B cell (primary cell): ENCODE data around the gene USP21. TPM values are rescaled to one million over a fixed set of nuclear protein-coding genes. Genes with fewer than 3 reads are reported as not detected.

Source experiments
- ATAC-seq: fragments of 200-7000 bp; cut with Tn5 transposase; one replicate; pipeline ENCODE4 v1.10.0; 2021; ENCODE audit warnings: low read depth, mild to moderate bottlenecking, moderate number of reproducible peaks, moderate library complexity
- CTCF ChIA-PET: fragments of 350-600 bp; sonication (Branson Sonifier 250); formaldehyde crosslinking; loops from one replicate; lab custom pipeline; 2021; ENCODE audit warnings: antibody characterized with exemption, inconsistent platforms; lab: Charles Lee
- POLR2A ChIA-PET: fragments of 350-600 bp; sonication (Branson Sonifier 250); formaldehyde crosslinking; loops from one replicate; lab custom pipeline; 2021; ENCODE audit warnings: antibody characterized with exemption; lab: Charles Lee
- DNase-seq: peaks from one replicate; pipeline ENCODE4 v3.0.0; 2013
- H2AFZ ChIP-seq: 2 replicates; pipeline ENCODE4 v1.6.1; 2012; ENCODE audit warnings: mild to moderate bottlenecking, low read depth, low read length; ENCODE audit not compliant: insufficient read depth, poor library complexity, severe bottlenecking
- H3K27ac ChIP-seq, 2 donors: 1 replicate in 1 of 2; 2 replicates in 1 of 2; pipeline ENCODE4 v1.5.1; 2012 to 2013; ENCODE audit warnings: low read length in 2 of 2, mild to moderate bottlenecking in 2 of 2, moderate library complexity in 1 of 2
- H3K27me3 ChIP-seq, 4 experiments: fragments of 200-600 bp in 1 of 4; sonication (generic) in 1 of 4; replicated peaks in 1 of 4; 1 replicate in 2 of 4; 2 replicates in 2 of 4; pipeline versions ENCODE4 v1.6.1 to v1.7.0; 2013 to 2016; ENCODE audit warnings: low read length in 3 of 4, mild to moderate bottlenecking in 2 of 4, mixed read lengths in 1 of 4, moderate library complexity in 1 of 4; ENCODE audit not compliant: insufficient read depth in 4 of 4, control insufficient read depth in 3 of 4; ENCODE audit errors: control extremely low read depth in 1 of 4
- H3K36me3 ChIP-seq, 2 experiments: replicated peaks in 1 of 2; 1 replicate in 1 of 2; 2 replicates in 1 of 2; pipeline versions ENCODE4 v1.6.1 to v1.7.1; 2013; ENCODE audit warnings: low read length in 1 of 2; ENCODE audit not compliant: insufficient read depth in 2 of 2, control insufficient read depth in 1 of 2; ENCODE audit errors: control extremely low read depth in 1 of 2, extremely low read depth in 1 of 2
- H3K4me1 ChIP-seq, 2 donors: fragments of 200-600 bp in 1 of 2; sonication (generic) in 1 of 2; 1 replicate in 1 of 2; 2 replicates in 1 of 2; pipeline versions ENCODE4 v1.5.1 to v1.6.1; 2013 to 2017; ENCODE audit warnings: low read length in 2 of 2; ENCODE audit not compliant: control insufficient read depth in 2 of 2, insufficient read depth in 2 of 2
- H3K4me2 ChIP-seq: replicated peaks from 2 replicates; pipeline ENCODE3; 2012; ENCODE audit warnings: mild to moderate bottlenecking, low read depth, low read length; ENCODE audit not compliant: poor library complexity, severe bottlenecking
- H3K4me3 ChIP-seq, 5 experiments: fragments of 200-600 bp in 1 of 5; sonication (generic) in 1 of 5; 1 replicate in 3 of 5; 2 replicates in 2 of 5; pipeline versions ENCODE4 v1.5.1 to v1.7.0; 2011 to 2016; ENCODE audit warnings: low read length in 4 of 5, mild to moderate bottlenecking in 4 of 5, low read depth in 2 of 5, control low read depth in 1 of 5, moderate library complexity in 1 of 5; ENCODE audit not compliant: insufficient read depth in 1 of 5; ENCODE audit errors: control extremely low read depth in 1 of 5, extremely low read depth in 1 of 5
- H3K79me2 ChIP-seq: fragments of 200-600 bp; sonication (generic); one replicate; pipeline ENCODE4 v1.6.0; 2016; ENCODE audit warnings: low read length; ENCODE audit not compliant: control insufficient read depth, insufficient read depth
- H3K9ac ChIP-seq: fragments of 200-600 bp; sonication (generic); 2 replicates; pipeline ENCODE4 v1.6.1; 2017; ENCODE audit warnings: mild to moderate bottlenecking, low read length, moderate library complexity
- H3K9me3 ChIP-seq, 3 donors: one replicate each; pipeline versions ENCODE4 v1.6.1 to v1.7.1; 2013; ENCODE audit warnings: low read length in 2 of 3; ENCODE audit not compliant: control insufficient read depth in 2 of 3, insufficient read depth in 1 of 3; ENCODE audit errors: control extremely low read depth in 1 of 3
- H4K20me1 ChIP-seq: 2 replicates; pipeline ENCODE4 v1.6.0; 2012; ENCODE audit warnings: mild to moderate bottlenecking, low read length; ENCODE audit not compliant: insufficient read depth, control insufficient read depth, poor library complexity, severe bottlenecking
- H3K27ac Mint-ChIP-seq: one replicate; pipeline ENCODE4 v1.8.0; 2021; ENCODE audit warnings: mixed read lengths
- H3K27me3 Mint-ChIP-seq: one replicate; pipeline ENCODE4 v1.8.0; 2021; ENCODE audit warnings: mixed read lengths
- H3K4me1 Mint-ChIP-seq: one replicate; pipeline ENCODE4 v1.8.0; 2021; ENCODE audit warnings: mixed read lengths
- H3K4me3 Mint-ChIP-seq: one replicate; pipeline ENCODE4 v1.8.0; 2021; ENCODE audit warnings: mixed read lengths
- H3K9me3 Mint-ChIP-seq: one replicate; pipeline ENCODE4 v1.8.0; 2022; ENCODE audit warnings: mixed read lengths; ENCODE audit not compliant: insufficient read depth
- CTCF ChIP-seq: fragments of 200-600 bp; IDR thresholded peaks from one replicate; pipeline ENCODE4 v1.8.0; 2022; ENCODE audit warnings: antibody characterized with exemption, mild to moderate bottlenecking
- EZH2 ChIP-seq: IDR thresholded peaks from 2 replicates; pipeline ENCODE4 v1.6.1; 2012; ENCODE audit warnings: borderline replicate concordance, low read depth, mild to moderate bottlenecking, moderate library complexity, low read length; ENCODE audit not compliant: insufficient read depth, poor library complexity, severe bottlenecking
- WGBS: methylation state at CpG from one replicate; pipeline ENCODE4 v1.1.5; 2013; ENCODE audit warnings: missing lambda C conversion rate; ENCODE audit not compliant: insufficient coverage; 5-methylcytosine and 5-hydroxymethylcytosine counted together
- intact Hi-C: fragments of 100-400 bp; cut with micrococcal nuclease; formaldehyde crosslinking; loops from one replicate; pipeline ENCODE4 v1.10.0; 2022
- polyA plus RNA-seq: library from polyadenylated mRNA; depleted of rRNA; stranded (reverse); fragments of >200 nt; gene quantifications from 2 replicates; pipeline ENCODE4 v1.2.3, GENCODE V29; 2012
- total RNA-seq, 2 donors: library from RNA; stranded (reverse); fragments of 120-200 nt in 1 of 2; gene quantifications; 1 replicate in 1 of 2; 2 replicates in 1 of 2; pipeline versions ENCODE4 v1.2.3 to v1.2.4, GENCODE V29; 2013 to 2022

USP21 gene
- total and polyA plus RNA-seq, 2 donors (not counting 1 experiment from before 2014, with no cell fraction given) = 53.3 to 81.6 TPM

DNA sequence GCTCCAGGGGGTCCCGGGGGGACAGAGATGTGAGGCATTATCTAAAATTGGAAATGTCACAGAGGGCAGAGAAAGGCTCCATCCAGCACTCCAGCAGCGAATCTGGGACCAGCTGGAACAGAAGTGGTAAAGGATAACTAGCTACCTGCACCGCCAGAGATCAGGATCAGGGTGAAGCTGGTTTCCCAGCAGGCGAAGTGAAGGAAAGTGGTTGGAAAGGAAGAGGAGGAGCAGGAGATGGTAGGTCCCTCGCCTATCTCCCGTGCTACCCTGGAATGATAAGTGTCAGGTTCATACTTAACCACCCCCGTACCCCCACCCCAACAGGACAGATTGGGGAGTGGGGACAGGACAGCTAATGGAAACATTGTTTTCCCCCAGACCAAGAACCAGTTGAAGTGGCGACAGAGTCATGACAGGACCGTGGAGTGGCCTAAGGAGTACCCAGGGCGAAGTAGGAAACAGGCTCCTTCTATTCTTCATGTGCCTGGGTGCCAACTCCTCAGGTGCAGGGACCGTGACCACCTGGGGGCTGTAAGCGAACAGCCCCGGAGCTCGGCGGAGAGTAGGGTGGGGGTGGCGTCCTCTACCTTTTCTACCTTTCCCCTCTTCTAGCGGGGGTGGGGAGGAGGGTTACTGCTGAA lies 17.3 kb downstream of the USP21 start:
- Histone ChIP-seq H2AFZ (peak overlapping the region; percentile 96), H3K36me3 (peaks cover 3 to 43% of the 10 kb centered on the region in 2 experiments), H3K27me3 (no peaks in the 10 kb centered on the region), H3K4me1 (peaks cover 29 to 45% of the 10 kb centered on the region in 2 donors), H3K79me2 (peaks cover 33% of the 10 kb centered on the region), H3K4me3 (peak overlapping the region; percentile 75 to 95 (median 90)), H3K4me2 (peak overlapping the region; percentile 82), H3K27ac (peak overlapping the region; percentile 76 to 81), H3K9me3 (no peaks in the 10 kb centered on the region), H3K9ac (peak overlapping the region; percentile 83), H4K20me1 (peaks cover 14% of the 10 kb centered on the region)
- DNase-seq = no peak
- TF ChIP-seq CTCF = no peak
- no peak for TF ChIP-seq EZH2
- H3K9me3 Mint-ChIP-seq = no peaks in the 10 kb centered on the region
- ChIA-PET CTCF (interaction anchor here (0.6 to 3.3 kb wide), 5 partner anchors 10 to 78 kb away, joined by 3 to 24 read pairs (median 4); partner anchors contain the start of genes KLHDC9, PPOX and TOMM40L), POLR2A (interaction anchor here (0.7 to 2.3 kb wide), 6 partner anchors 10 to 49 kb away, joined by 3 to 10 read pairs (median 6); partner anchors contain the start of genes NDUFS2, PPOX and TOMM40L)
- H3K27ac Mint-ChIP-seq = peak overlapping the region; percentile 100
- ATAC-seq = no peak
- no peaks in the 10 kb centered on the region for H3K27me3 Mint-ChIP-seq
- peaks cover 58% of the 10 kb centered on the region for H3K4me1 Mint-ChIP-seq
- 32% methylated on average over 9 of the region's 17 CpGs for WGBS
- intact Hi-C loops = loop anchor here (1.0 kb wide), 4 partner anchors 9 to 26 kb away; partner anchors contain the start of genes NDUFS2, PPOX and USP21
- H3K4me3 Mint-ChIP-seq = peak overlapping the region; percentile 99
